ENCODE results near the gene BHLHA15. TPM values are rescaled to one million over a fixed set of nuclear protein-coding genes. Genes with fewer than 3 reads are reported as not detected.

The BHLHA15 gene
- total RNA-seq (2014; rRNA removed; shearing (Covaris generic); ENCODE audit: low replicate concordance) = not detected in 2 replicates

DNA sequence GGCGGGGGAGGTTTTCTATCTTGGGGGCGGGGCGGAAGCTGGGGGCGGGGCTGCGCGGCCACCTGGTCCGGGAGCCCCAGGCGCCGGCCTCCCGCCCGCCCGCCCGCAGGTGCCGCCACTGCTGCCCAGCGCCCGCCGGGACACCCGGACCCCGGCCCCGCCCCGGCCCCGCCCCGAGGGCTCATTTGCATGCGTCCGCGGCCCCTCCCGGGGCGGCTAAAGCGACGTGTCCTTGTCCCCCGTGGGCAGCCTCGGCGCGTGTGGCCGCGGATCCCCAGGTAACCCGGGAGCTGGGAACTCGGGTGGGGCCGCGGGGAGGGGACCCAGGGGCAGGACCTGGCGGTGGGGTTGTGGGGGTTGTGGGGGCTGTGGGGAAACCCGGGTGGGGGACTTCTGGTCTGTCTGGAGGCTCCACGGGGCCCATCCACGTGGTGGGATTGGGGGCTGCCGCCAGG lies at the start of gene BHLHA15:
TSS of gene BHLHA15 (plus strand) at position 219 of the 455 bp plus-strand sequence. CDS start 871 bp downstream, outside the sequence.
- no peak for DNase-seq (ENCODE audit: low read depth)
- in situ Hi-C loops (cut with HindIII; ENCODE audit: low pct_unique_long_range_greater_than_20kb, low sequenced_read_pairs) = no loop called here

DNA sequence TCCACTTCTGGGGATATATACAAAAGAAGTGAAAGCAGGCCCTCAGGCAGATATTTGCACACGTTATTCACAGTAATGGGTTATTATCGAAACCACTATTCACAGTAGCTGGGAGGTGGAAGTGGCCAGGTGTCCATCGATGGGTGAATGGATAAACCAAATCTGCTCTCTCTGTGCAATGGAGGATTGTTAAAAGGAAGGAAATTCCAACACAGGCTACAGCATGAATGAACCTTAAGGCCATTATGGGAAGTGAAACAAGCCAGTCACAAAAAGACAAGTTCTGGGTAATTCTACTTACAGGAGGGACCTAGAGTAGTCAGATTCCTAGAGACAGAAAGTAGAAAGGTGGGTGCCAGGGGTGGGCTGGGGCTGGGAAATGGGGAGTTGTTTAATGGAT lies 48.5 kb upstream of the BHLHA15 start:
- DNase-seq (ENCODE audit: low read depth) = no peak
- in situ Hi-C loops (cut with HindIII; ENCODE audit: low pct_unique_long_range_greater_than_20kb, low sequenced_read_pairs) = no loop called here

DNA sequence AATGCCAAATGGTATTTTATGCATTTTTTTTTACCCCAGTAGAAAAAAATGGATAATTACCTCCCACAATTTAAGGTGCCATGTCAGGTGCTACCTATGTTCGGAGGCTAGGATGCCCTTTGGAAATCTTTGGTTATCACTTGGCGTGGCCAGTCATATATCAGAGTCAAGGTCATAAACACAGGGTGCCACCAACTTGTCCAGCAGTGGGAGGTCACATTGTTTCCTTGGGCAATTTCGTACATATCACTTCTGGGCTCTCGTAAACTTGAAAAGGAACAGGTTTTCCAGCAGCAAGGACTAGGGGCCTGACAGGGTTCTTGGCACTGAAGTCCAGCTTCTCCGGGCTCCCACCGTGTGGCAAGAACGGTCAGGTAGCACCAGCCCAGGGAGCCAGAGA lies 48.0 kb upstream of the BHLHA15 start:
- no peak for DNase-seq (ENCODE audit: low read depth)
- in situ Hi-C loops (cut with HindIII; ENCODE audit: low pct_unique_long_range_greater_than_20kb, low sequenced_read_pairs) = no loop called here

DNA sequence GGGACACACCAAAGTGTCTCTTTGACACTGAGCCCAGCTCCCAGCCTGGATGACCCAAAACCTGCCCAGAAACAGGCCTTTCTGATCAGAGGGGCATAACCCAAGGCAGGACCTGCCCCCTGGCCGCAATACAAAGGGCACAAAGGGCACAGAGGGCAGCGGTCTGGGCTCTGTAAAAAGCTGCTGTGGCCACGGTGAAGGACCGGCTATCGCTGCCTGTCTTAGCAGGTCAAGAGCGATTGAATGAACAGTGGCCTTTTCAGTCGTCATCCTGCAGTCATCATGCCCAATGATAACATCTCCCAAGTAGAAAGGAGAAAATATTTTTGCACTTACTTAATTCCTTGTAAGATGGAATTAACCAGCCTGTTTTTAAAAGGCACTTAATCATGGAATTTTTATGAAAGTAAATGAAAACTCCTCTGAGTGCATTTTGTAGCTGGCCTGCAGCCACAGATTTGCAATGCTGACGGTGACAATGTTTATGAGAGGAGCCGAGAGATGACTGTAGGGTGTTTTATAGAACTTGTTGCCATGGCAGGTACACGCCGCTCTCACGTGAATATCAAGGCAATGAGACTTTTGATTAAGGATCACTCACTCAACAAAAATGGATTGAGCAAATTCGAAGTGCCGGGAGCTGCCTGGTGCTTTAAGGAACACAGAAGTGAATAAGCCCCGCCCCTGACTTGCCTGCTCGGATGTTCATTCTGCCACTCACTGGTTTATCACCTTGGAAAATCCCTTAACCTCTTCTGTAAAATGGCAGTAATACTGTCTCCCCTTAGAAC lies 47.3 kb upstream of the BHLHA15 start:
- in situ Hi-C loops (cut with HindIII; ENCODE audit: low pct_unique_long_range_greater_than_20kb, low sequenced_read_pairs) = no loop called here
- DNase-seq (ENCODE audit: low read depth) = peak; percentile 82

DNA sequence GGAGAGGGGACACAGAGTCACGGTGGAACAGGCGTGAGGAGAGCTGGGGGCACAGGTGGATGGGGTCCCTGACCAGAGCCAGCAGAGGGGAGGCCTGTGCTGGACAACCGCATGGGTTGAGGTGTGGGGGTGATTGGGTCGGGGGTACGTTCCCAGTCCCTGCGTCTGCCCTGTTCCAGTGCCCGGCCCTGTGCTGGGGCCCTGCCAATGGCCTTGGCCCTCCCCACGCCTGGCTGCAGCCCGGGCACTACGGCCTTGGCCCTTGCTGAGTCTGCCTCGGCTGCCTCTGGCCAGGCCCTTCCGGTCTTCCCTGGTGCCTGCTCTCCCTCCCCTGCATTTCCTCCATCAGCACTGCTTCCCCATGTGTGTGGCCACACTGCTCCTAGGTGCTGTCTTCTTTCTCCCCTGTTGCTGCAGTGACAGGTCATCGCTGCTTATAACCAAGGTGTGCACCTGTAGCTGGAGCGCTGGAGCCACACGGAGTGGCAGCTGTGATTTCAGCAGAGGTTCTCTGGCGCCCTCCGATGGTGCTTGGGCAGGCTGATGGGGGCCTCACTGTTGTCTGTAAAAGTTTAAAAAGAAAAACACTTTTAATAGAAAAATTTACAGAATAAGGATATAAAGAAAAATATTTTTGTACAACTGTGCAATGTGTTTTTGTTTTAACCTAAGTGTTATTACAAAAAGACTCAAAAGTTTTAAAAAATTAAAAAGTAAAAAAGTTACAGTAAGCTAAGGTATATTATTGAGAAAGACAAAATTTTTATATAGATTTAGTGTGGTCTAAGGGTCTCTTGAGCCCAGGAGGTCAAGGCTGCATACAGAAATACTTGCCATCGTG lies 45.2 kb upstream of the BHLHA15 start:
- in situ Hi-C loops (cut with HindIII; ENCODE audit: low pct_unique_long_range_greater_than_20kb, low sequenced_read_pairs) = no loop called here
- DNase-seq (ENCODE audit: low read depth) = peak; percentile 33

DNA sequence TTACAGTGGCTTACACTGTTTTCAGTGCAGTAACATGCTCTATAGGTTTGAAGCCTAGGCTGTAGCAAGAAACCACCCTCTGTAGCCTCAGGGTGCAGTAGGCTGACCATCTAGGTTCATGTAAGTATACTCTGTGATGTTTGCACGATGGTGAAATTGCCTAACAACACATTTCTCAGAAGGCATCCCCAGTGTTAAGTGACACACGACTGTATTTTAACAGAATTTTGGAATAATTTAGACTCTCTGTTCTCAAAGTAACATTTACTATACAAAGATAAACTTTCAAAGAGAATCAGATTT lies 44.6 kb upstream of the BHLHA15 start:
- in situ Hi-C loops (cut with HindIII; ENCODE audit: low pct_unique_long_range_greater_than_20kb, low sequenced_read_pairs) = no loop called here
- no peak for DNase-seq (ENCODE audit: low read depth)

DNA sequence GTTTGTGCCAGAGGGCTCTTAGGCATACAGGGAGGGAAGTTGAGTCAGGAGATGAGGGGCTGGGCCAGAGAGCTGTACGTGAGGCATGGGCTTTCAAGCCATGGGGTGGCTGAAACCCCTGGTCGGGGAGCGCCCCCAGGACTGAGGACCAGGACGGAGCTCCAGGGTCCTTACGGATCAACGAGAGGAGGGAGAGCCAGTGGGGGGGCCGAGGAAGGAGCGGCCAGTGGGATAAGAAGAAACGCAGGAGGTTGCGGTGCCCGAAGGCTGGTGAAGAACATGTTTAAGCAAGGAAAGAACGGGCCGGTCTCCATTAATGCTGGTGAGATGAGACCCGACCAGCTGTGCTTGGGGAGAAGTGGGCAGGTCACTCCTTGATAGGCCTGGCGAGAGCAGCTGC lies 43.6 kb upstream of the BHLHA15 start:
- in situ Hi-C loops (cut with HindIII; ENCODE audit: low pct_unique_long_range_greater_than_20kb, low sequenced_read_pairs) = no loop called here
- no peak for DNase-seq (ENCODE audit: low read depth)

DNA sequence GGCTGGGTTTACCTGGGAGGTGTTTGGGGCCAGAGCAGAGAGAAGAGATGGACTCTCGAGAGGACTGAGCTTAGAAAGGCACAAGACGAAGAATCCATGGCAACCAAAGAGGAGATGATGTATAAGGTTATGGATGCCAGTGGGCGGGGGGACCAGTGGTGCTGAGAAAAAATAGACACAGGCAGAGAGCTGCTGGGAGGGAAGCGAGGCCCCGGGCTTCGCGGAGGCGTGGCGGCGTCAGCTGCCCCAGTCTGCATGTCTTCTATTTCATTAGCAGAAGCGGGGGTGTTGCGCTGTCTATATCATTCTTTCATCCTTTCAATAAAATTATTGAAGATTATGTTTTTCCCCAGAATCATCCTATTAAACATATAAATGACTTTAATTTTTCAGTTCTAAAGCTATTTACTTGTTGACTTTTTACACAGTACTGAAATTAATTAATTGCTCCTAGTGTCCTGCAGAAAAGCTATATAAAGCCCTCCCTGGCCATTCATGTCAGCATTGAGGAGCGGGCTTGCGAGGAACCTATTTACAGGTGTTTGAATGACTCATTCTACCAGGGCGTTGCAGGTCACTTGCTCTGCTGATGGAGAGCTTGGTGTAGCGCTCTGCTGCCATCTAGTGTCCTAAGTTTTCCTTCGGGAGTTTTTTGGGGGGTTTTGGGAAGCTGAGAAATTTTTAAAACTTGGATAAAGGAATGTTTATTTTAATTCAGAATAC lies 42.9 kb upstream of the BHLHA15 start:
- peak; percentile 54 for DNase-seq (ENCODE audit: low read depth)
- in situ Hi-C loops (cut with HindIII; ENCODE audit: low pct_unique_long_range_greater_than_20kb, low sequenced_read_pairs) = no loop called here

DNA sequence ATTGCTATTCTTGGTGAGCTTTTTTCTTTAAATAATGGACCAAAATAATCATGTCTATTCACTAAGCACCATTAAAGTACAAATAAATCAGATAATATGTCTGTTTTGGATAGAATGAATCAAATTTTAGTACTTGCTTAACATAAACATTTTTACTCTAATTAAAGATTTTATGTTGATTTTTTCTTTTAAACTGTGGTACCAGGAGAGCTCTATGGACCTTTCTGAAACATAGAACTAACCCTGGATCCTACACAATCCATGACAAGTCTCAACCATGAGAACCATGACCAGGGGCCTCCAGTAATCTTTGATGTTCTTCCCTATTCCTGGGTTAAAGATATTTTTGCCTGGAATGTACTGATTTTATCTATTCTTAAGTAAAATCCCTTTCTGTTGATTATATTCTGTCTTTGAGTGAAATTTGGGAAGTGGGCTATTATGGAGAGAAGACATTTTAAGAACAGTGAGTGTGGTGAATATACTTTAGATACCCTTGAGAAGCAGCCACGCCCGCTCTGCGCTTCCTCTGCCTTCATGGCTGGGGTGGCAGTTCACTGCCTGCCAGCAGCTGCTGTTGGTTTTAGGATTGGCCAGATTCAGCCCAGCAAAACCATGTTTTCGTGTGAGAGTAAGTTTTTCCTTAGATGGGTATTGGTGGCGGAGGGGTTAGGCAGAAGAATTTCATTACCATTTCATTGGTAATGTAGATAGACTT lies 42.2 kb upstream of the BHLHA15 start:
- no peak for DNase-seq (ENCODE audit: low read depth)
- in situ Hi-C loops (cut with HindIII; ENCODE audit: low pct_unique_long_range_greater_than_20kb, low sequenced_read_pairs) = no loop called here

DNA sequence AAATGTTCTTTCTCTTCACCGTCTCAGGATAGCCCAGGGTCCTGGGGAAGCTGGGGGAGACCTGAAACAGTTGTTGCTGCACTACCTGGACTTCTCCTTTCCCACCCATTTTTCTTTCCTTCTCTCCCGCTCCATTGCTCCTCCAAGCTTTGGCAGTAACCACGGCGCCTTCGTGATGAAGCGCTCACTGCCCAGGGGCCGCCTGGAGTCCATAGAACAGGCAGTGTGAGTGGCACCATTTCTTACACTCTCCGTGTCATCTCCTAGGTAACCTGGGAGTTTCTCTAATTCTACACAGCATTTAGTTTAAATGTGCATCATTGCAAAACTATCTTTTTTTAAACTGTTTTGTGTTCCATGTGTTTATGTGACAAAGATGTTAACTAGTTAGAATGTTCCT lies 40.3 kb upstream of the BHLHA15 start:
- DNase-seq (ENCODE audit: low read depth) = no peak
- in situ Hi-C loops (cut with HindIII; ENCODE audit: low pct_unique_long_range_greater_than_20kb, low sequenced_read_pairs) = no loop called here

DNA sequence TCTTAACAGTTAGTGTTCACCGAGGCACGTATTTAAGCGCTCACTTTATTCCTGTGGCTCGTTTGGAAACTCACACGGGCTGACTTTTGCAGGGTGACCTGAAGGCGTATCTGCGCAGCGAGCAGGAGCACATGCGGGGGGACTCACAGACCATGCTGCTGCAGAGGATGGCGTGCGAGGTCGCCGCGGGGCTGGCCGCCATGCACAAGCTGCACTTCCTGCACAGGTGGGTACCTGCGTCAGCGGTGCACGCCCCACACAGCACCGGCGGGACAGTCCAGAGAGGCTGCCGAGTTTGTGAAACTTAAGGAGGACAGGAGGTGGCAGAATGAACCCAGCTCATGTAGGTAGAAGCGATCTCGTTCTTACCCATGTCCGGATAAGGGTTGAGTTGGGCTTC lies 39.8 kb upstream of the BHLHA15 start:
- in situ Hi-C loops (cut with HindIII; ENCODE audit: low pct_unique_long_range_greater_than_20kb, low sequenced_read_pairs) = no loop called here
- no peak for DNase-seq (ENCODE audit: low read depth)

DNA sequence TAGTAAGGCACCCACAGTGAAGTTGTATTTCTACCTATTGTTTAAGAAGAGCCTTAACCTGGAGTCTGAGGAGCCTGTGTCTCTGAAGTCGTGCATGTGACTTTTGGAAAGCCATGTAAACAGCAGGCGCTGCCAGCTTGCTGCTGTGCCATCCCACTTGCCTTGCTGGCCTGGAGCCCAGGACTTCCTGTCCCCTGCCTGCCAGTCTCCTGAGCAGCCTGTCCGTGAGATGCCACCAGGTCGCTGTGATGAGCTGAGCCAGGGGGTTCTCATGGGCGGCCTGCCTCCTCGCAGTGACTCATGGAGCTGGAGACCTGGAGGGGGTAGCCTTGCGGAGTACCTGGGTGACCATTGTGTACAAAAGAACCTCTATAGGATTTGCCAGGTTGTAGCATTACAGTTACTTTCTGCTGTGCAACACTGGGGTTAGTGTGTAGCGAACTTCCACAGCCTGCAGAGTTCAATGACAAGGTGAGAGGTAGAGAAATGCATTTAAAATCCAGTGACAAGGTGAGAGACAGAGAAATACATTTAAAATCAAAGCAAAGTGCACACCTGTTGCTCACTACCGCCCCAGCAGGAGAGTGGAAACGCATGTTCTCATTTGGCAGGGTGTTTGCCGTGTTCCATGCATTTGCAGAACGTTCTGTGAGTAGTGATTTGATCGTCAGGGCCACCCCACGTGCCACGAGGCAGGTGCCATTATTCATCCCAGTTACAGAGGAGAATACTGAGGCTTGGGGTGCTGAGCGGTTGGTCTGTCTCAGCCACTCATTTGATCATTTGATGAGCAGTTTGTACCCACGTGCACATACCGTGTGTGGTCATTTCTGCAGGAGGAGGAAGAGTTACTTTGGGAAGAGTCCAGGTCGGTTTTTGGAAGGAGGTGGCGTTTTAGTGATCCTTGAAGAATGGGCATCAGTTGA lies 36.6 kb upstream of the BHLHA15 start:
- in situ Hi-C loops (cut with HindIII; ENCODE audit: low pct_unique_long_range_greater_than_20kb, low sequenced_read_pairs) = no loop called here
- DNase-seq (ENCODE audit: low read depth) = no peak

DNA sequence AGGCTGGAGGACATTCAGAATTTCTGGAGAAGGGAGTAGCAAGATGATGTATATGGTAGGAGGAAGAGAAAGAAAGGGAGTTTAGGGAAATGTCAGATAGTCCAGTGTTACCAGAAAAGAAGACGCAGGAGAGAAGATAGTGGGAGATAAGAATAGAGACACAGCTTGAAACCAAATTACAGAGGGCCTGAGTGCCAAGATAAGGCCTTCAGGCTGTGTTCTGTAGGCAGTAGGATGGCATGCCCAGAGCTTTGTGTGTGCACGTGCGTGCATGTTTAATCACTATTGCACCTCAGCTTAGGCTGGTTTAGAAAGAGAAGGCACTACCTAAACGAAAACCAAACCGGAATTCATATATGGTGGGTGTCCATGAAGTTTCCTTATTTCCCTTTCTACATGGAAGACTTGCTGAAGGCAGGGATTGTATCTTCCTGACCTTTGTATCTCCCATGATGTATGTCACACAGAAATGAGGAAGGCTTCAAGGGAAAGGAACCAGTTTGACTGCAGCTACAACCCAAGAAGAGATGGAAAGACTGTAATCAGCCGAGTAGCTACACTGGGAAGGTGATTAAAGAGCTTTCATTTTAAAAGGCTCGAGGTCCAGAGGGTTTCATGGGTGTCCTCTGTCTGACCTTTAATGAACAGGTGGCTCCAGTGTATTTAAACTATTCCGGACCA lies 35.8 kb upstream of the BHLHA15 start:
- no peak for DNase-seq (ENCODE audit: low read depth)
- in situ Hi-C loops (cut with HindIII; ENCODE audit: low pct_unique_long_range_greater_than_20kb, low sequenced_read_pairs) = no loop called here

DNA sequence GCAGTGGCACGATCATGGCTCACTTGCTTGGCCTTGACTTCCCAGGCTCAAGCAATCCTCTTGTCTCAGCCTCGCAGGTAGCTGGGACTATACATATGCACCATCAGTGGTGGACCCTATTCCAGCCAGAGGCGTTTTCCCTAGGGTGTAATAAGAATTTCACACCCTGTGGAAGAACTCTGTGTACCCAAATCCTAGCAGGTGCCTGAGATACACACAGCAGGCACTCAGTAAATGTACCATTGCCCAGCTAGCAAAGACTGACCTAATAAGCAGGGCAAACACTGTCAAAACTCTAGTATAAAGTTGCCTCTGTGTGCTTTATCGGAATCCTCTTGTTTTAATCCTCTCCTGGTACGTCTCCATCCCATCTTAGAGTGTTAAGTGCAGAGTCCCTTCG lies 33.7 kb upstream of the BHLHA15 start:
- in situ Hi-C loops (cut with HindIII; ENCODE audit: low pct_unique_long_range_greater_than_20kb, low sequenced_read_pairs) = no loop called here

DNA sequence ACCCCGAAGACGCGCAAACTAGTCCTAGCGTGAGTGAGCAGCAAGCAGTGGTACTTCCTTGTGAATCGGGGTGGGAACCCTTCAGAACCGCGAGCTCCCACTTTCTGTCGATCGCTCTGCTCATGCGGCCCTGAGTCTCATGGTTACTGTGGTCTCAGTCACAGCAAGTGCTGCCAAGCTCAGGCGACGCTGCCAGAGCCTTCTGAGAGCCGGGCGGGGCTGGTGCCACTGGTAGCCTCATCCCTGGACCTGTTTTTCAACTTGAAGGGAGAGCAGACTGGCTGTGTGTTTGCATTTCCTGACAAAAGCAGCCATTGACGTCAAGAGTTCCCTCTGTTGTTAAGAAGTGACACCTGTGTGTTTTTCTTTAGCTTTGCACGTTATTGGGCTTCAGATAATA lies 32.9 kb upstream of the BHLHA15 start:
- no peak for DNase-seq (ENCODE audit: low read depth)
- in situ Hi-C loops (cut with HindIII; ENCODE audit: low pct_unique_long_range_greater_than_20kb, low sequenced_read_pairs) = no loop called here

More for the DNA sequence above, 33.7 kb upstream of the BHLHA15 start:
- no peak for DNase-seq (ENCODE audit: low read depth)

DNA sequence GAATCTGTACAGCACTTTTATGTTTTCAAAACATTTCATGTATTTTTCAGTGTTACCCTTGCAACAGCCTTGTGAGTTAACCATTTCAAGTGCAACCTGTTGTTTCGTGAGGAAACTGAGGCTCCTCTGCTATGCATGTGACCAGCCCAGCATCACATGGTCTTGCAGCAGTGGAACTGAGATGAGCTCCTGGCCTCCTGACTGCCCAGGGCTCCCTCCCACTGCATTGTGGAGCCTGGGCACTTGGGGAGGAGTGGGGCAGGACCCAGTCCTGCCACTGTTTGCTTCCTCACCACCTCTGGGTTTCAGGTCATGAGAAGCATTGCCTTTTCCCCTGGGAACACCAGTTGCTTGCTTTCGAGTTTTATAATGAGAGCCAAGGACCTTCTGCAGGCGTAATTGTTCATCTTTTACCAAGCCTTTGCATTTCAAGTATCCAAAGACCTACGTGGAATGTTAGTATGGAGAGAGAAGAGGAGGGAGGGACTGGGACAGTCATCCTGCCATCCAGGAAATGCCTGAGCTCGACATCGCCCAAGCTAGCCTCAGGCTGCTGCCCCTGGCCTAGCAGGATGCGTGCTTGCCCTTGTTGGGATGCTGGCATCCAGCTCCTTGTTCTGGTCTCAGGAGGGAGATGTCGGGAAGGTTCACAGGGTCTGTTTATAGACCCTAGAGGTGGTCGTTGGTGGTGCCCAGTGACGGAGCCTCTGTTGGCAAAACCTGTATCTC lies 32.3 kb upstream of the BHLHA15 start:
- no peak for DNase-seq (ENCODE audit: low read depth)
- in situ Hi-C loops (cut with HindIII; ENCODE audit: low pct_unique_long_range_greater_than_20kb, low sequenced_read_pairs) = no loop called here
